GM23338 (cell line): ENCODE measurements around the gene KLHL40.

Source experiments
- CTCF ChIP-seq, 2 experiments: fragments of 200-600 bp in 1 of 2; sonication (generic) in 1 of 2; conservative IDR thresholded peaks; 2 replicates each; pipeline versions ENCODE4 v1.5.1 to v1.6.1; 2016 to 2017; ENCODE audit warnings: antibody characterized with exemption in 2 of 2, low read depth in 2 of 2, mild to moderate bottlenecking in 2 of 2, moderate library complexity in 1 of 2
- EZH2 ChIP-seq: fragments of 200-600 bp; sonication (generic); IDR thresholded peaks from one replicate; pipeline ENCODE4 v1.8.0; 2017; ENCODE audit warnings: antibody characterized with exemption, mild to moderate bottlenecking, low read depth; ENCODE audit not compliant: unreplicated experiment
- POLR2AphosphoS5 ChIP-seq: IDR thresholded peaks from 2 replicates; pipeline ENCODE4 v1.6.1; 2016; ENCODE audit warnings: antibody characterized with exemption, low read depth
- REST ChIP-seq: IDR thresholded peaks from one replicate; pipeline ENCODE4 v1.6.1; 2018; ENCODE audit warnings: antibody characterized with exemption; ENCODE audit not compliant: unreplicated experiment

GRCh38 chr3:42732829-42733459 is 47.6 kb downstream of the KLHL40 start:
- TF ChIP-seq POLR2AphosphoS5, result no peak
- peak in 1 of 2 experiments; percentile 22; a peak in 1 of 4 replicates for TF ChIP-seq CTCF (conservative IDR thresholded peaks at IDR 0.05; ENCODE audit: low read depth in 2 of 2)
- no peak for TF ChIP-seq EZH2
- no peak for TF ChIP-seq REST
